Epidermal melanocyte (primary cell): ENCODE data around the gene CLN6.
"Not testable (repeated sequence)": the region's sequence is repeated elsewhere in the genome, so short reads cannot be mapped to it uniquely, and the experiment has no call there.

ENCODE experiments used
- DNase-seq: peaks from one replicate; pipeline ENCODE4 v3.0.0; 2011; ENCODE audit warnings: low spot score; ENCODE audit not compliant: insufficient read length

Gene CLN6

GRCh38 chr15:68207176-68207935 lies 22.2 kb downstream of the CLN6 start:
- no peak for DNase-seq

DNA sequence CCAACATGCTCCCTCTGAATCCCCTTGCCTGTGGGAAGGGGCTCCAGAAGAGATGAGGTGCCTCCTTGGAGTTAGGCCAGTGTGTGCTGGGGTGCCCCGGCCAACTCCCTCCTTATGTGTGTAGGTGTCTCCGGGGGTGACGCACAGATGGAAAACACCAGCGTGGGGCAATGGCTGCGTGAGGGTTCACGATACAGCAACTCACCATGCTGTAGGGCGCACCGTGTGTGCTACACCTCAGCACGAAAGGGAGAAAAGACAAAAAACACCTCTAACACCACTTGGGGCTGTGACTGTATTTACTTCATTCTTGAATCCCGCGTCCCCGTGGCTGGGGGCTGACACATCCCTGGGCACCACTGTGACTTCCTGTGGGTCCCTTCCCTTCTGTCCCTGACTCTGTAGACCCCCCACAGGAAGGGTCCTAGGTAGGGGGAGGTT lies 22.8 kb downstream of the CLN6 start:
- DNase-seq = no peak

GRCh38 chr15:68205954-68206539 lies 23.5 kb downstream of the CLN6 start:
- no peak for DNase-seq

GRCh38 chr15:68205558-68205944 lies 24.0 kb downstream of the CLN6 start:
- DNase-seq = no peak

- DNase-seq = no peak
Observed at GRCh38 chr15:68204776-68205557, 24.6 kb downstream of the CLN6 start, which contains the start of gene CALML4. Gene CALML4 (minus strand): TSS chr15:68205332. CDS start chr15:68205247, 85 bp downstream.

- no peak for DNase-seq
Observed at GRCh38 chr15:68204361-68204760, 25.2 kb downstream of the CLN6 start.

GRCh38 chr15:68203956-68204355 lies 25.6 kb downstream of the CLN6 start:
- no peak for DNase-seq

- DNase-seq = no peak
Observed at GRCh38 chr15:68203486-68203885, 26.0 kb downstream of the CLN6 start.

- not testable (repeated sequence) for DNase-seq
Observed at GRCh38 chr15:68202994-68203393, 26.5 kb downstream of the CLN6 start.

DNA sequence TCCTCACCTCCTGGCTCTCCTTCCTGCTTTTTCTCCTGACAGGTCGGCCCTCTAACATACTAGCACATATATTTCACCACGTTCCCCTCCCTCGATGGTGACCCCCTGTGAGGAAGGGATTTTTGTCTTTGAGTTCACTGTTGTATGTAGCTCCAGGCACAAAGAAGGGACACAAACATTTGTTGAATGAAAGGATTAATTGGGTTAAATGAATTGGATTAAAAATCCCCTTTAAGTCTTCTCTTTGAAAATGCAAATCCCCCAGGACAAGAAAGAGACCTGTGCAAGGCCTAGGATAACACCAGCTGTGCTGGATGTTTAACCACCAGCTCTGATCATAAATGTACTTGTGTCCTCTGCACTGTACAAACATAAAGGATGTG lies 27.7 kb downstream of the CLN6 start:
- no peak for DNase-seq

DNA sequence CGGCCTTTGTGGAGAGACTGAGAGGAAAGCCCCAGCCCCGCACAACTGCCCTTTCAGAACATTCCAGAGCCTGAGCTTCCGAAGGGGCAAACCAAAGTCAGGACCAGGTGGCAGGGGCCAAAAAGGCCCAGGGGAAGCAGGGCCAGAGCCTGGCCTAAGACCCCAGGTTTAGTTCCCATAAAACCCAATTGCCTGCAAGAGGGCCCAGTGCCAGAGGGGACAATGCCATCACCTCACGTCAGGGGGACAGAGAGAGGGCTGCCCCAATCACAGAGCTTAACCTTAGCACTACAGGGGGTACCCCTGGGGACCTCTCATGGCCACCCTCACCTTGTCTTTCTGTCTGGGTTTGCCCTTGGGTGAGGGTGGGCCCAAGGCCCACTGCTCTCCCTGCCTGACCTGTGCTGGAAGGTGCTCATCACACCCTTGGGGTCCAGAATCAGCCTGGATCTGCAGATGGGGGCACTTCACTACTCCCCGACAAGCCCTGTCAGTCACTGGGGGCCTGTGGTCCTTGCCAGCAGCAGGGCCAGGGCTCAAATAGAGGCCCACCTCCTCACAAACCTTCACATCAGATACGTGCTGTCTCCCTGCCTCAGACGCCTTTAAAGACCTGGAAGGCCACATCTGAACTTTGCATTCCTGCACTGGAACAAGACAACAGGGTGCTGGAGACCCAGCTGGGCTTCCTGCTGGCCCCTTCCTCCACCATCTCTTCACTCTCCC lies 28.2 kb downstream of the CLN6 start:
- no peak for DNase-seq

DNA sequence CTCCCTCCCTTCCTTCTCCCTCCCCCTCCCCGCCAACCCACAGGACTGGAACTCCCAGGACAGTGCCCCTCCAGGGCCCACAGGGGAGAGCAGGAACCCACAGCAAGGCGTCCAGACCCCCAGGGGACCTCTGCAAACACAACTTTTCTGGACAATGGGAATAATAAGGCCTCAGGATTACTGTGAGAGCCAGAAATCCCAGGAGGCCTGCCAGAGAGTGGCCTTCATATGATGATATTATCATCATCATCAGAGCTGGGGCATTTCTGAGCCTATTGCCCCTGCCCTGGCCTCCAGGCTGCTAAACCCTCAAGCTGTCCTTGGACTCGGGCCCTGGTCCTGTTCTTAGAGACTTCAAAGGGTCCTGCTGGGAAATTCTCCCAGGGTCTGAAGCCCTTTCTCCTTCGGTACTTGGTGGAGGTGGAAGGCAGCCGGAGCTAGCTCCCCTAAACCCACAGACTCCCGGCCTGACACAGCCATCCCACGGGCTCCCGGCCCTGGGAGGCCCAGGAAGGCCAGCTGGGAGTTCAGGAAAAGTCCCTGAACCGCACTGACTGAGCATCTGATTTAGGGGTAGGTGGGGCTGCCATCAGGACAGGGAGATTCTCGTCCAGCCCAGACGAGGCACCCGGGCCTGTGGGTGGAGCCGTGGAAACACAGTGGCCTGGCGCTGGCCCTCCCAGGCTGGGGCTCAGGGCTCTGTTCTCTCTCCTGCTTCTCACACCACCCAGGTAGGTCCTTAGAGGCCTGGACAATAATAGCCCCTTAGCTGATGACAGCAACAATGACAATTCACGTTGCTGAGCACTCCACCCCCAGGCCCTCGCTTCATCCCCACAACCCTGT lies 29.3 kb downstream of the CLN6 start:
- DNase-seq = no peak

DNA sequence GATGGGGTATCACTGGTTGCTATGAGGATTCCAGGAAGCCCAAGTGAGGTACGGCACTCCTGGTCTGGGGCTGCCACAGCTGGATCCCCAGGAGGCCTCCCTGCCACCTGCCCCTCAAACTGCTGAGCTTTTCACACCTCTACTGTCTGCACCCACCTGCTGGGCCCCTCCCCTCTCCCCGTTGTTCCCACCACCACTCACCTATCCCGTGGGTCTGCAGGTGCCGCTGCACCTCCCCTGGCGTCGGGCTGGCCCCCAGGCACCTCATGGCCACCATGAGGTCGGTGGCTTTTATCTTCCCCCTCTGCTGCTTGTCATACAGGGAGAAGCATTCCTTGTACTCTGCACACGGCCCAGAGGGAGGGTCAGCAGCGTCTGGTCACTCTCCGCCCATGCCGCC lies 30.2 kb downstream of the CLN6 start:
- DNase-seq = no peak

DNA sequence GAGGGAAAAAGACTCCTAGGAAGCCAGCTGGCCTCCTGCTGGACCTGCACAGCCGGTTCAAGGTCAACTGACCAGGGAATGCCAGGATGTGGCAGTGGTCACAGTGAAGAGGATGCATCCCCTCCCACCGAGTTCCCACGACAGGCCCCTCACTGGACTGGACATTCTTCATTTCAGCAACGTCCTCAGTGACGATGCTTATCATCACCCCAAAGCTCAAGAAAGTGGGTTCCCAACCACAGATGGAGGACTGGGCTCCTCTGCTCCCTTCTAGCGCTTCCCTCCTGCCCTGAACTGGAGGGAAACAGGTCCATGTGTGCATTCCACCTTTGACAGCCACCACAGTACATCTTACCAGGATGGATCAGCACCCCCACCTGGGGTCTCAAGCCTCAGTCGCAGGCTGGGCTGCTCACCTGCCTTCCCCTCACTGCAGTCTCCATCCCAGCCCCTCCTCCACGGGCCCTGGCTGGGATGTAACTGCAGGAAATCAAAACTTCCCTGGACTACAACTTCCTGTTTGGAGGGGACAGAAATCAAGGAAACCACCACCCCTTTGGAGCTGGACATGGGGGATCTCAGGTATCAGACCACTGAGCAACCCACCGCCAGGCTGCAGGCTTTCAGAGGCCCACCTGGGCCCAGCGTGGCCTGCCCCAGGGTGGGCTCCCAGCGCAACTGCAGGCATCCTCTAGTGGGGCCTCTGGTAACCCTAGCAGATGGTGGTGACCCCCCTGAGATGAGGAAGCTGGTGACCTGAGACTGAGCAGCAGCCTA lies 31.7 kb downstream of the CLN6 start:
- no peak for DNase-seq

DNA sequence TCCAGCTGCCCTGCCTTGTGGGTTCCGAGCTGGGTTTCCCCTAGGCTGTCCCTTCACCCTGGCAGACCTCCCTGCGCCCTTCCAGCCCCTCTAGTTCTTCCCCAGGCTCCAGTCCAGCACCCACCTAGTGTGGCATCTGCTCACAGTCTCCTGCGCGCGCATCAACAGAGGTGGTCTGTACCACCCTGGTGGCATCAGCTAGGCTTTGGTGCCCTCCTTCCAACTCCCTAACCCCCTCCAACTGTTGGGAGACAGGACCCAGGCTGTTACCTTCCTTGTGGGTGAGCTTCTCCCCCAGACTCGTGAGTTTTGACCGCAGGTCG lies 32.4 kb downstream of the CLN6 start:
- DNase-seq = no peak

DNA sequence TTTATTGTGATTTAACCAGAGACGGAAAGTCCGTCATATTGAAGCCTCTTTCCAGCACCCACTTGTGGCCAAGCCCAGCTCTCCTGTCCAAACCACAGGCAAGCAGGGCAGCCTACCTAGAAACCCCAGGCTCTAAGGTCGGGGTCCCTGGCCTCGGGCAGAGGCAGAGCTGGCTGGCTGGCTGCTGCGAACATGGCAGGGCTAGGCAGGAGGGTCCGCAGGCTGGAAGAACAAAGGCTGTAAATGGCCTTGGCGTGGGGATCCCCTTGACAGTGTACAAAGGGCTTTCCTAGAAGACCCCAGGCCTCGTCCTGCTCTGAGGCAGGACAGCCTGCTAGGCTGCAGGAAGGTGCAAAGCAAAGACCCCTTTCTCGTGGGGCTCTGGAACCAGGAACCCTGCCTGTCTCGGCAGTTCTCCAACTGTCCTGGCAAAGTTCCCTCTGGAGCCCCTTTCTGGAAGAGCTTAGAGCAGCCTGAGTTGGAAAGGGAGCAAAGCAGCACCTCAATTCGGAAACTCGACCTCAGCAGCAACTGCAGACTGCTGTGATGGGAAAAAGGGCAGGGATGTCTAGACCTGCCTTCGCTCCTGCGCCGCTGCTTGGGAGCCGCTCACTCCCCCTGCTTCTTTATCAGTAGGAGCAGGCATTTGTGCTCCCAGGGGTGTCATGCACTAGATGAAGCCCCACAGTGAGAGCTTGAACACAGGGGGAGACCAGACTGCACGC lies 32.9 kb downstream of the CLN6 start:
- no peak for DNase-seq

DNA sequence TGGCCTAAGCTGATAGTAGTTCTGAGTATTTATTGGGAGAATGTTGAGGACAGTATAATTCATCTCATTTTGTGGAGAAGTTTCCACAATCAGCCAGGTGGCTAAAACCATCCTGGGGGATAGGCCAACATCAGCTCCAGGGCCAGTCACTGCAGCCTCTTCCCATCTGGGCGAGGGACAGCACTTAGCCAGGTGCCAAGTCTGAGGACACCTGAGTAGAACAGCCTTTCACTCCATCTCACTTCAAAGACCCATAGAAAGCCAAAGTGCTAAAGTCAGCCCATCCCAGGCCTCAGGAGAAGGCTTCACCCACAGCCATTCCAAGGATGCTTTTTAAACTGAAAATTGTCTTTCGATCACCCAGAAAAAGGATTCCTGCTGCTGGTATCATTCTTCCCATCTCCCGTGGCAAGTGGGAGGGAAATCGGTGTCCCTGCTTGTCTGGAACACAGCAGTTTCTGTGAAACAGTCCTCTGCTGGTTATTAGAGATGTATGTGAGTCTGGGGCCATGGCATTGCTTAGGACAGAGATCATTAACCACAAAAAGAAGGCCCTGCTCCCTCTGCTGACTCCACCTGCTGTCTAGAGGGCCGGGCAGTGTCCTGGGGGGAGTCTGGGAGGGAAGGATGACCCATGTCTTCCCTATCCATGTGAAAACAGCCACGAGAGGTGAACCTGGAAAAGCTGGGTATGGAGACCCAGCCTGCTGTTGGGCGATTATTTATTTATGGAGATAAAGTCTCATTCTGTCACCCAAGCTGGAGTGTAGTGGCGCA lies 34.0 kb downstream of the CLN6 start:
- DNase-seq = no peak

DNA sequence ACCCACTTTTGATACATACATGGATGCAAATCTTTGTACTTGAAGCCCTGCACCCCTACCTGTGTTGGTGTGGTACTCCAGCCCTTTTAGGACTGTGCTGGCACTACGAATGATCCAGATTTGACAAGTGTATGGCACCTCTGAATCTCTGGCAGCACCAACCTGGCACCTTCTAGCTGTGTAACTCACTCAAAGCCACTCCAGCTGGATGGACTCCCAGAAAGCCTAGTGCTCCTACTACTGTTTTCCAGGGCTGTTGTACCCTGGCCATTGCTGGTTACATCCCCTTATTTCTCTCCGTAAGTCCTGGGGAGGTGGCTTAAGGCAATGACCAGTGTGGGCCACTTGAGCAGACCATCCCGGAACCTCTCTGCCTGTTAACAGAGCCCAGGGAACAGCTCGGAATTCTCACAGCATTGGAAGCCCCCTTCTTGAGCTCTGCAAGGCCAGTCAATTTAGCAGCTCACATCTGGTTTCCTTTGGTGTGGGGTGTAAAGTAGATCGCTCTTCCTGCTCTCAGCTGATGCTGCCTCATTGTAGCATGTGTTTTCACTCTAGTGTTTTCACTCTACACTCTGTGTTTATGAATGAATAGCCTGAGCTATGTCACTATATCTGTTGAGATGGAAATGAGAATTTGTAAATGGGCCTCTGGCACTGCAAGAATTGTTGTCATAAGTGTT lies 36.6 kb downstream of the CLN6 start:
- no peak for DNase-seq
